Measurements from ENCODE around the gene ADK.

The ADK gene

DNA sequence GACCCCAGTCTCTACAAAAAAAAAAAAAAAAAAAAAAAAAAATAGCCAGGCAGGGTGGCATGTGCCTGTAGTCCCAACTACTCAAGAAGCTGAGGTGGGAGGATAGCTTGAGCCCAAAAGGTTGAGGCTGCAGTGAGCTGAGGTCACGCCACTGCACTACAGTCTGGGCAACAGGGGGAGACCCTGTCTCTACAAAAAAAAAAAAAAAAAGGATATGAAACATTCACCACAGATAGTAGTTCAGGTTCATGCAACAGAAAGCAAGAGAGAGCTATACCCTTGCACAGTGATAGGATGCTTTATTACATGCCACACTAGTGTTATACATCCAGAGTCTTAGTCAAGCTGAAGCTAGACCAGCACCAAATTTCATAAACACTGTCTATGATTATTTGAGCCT lies 526.9 kb downstream of the ADK start:
- Histone ChIP-seq H3K9me3 (no peaks in the 10 kb centered on the region), H3K4me1 (ENCODE audit: control insufficient read depth in 1 of 2, insufficient read depth in 1 of 2, low read depth in 1 of 2, low read length in 1 of 2) (peaks cover 0 to 5% of the 10 kb centered on the region in 2 experiments), H3K27me3 (no peaks in the 10 kb centered on the region), H3K4me3 (ENCODE audit: low read depth in 1 of 2, low read length in 1 of 2) (no peak overlapping the region), H3K36me3 (peaks cover 14% of the 10 kb centered on the region), H3K27ac (no peak overlapping the region)
- TF ChIP-seq, protein P1, sequence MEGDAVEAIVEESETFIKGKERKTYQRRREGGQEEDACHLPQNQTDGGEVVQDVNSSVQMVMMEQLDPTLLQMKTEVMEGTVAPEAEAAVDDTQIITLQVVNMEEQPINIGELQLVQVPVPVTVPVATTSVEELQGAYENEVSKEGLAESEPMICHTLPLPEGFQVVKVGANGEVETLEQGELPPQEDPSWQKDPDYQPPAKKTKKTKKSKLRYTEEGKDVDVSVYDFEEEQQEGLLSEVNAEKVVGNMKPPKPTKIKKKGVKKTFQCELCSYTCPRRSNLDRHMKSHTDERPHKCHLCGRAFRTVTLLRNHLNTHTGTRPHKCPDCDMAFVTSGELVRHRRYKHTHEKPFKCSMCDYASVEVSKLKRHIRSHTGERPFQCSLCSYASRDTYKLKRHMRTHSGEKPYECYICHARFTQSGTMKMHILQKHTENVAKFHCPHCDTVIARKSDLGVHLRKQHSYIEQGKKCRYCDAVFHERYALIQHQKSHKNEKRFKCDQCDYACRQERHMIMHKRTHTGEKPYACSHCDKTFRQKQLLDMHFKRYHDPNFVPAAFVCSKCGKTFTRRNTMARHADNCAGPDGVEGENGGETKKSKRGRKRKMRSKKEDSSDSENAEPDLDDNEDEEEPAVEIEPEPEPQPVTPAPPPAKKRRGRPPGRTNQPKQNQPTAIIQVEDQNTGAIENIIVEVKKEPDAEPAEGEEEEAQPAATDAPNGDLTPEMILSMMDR (IDR thresholded peaks at IDR 0.05): no peak

DNA sequence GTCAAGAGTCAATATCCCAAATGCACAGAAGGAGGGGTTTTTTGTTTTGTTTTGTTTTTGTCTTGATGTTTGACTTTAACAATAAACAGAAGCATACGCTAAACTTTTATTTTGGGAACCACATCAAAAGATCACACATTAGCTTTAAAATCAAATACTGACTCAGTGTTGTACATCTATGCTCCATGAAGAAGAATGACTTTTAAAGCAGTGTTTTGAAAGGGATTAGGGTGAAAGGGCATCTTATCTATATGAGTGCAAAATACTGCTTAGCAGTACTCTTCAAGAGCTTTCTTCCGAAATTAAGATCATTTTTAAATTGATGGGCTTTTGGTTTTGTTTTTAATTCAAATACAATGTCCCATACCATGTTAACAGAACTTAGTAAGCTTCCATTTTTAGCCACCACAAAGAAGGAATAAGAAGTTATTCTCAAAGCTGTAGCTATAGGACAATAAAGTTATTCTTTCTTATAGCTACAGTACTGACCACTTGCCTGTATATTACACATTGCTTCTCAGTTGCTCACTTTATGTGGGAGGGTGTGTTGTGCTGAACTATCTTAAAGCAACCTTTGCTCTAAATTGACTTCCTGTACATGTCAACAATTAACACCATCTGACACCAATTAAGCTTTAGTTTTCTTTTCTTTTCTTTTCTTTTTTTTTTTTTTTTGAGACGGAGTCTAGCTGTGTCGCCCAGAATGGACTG lies 531.1 kb downstream of the ADK start:
- Histone ChIP-seq H3K36me3 (peaks cover 5% of the 10 kb centered on the region), H3K9me3 (no peaks in the 10 kb centered on the region), H3K27ac (no peak overlapping the region), H3K4me1 (ENCODE audit: control insufficient read depth in 1 of 2, insufficient read depth in 1 of 2, low read depth in 1 of 2, low read length in 1 of 2) (peaks cover 0 to 5% of the 10 kb centered on the region in 2 experiments), H3K4me3 (ENCODE audit: low read depth in 1 of 2, low read length in 1 of 2) (no peak overlapping the region), H3K27me3 (no peaks in the 10 kb centered on the region)
- TF ChIP-seq, protein P1 (IDR thresholded peaks at IDR 0.05): no peak

DNA sequence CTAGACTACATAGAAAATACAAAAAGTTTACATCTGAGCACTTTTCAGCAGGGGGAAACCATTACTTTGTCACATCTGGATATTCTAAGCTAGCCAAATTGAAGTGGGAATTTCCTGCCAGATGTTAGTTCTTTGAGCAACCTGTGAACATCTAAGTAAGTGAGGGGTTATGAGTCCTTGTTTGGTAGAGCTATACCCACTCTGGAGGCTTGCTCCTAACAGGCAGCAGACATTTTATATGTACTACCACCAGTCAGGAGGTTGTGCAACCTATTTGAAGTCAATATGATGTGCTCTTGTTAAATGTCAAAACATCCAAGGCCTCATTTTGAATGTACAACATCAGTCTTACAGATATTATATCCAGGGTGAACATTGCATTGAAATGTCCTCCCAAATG lies 532.0 kb downstream of the ADK start:
- no peaks in the 10 kb centered on the region for H3K27me3 ChIP-seq
- no peak overlapping the region for H3K4me3 ChIP-seq (ENCODE audit: low read depth in 1 of 2, low read length in 1 of 2)
- peaks cover 0 to 5% of the 10 kb centered on the region in 2 experiments for H3K4me1 ChIP-seq (ENCODE audit: control insufficient read depth in 1 of 2, insufficient read depth in 1 of 2, low read depth in 1 of 2, low read length in 1 of 2)
- TF ChIP-seq, protein P1 (IDR thresholded peaks at IDR 0.05): no peak
- H3K36me3 ChIP-seq: peaks cover 7% of the 10 kb centered on the region
- H3K27ac ChIP-seq: no peak overlapping the region
- H3K9me3 ChIP-seq: no peaks in the 10 kb centered on the region

DNA sequence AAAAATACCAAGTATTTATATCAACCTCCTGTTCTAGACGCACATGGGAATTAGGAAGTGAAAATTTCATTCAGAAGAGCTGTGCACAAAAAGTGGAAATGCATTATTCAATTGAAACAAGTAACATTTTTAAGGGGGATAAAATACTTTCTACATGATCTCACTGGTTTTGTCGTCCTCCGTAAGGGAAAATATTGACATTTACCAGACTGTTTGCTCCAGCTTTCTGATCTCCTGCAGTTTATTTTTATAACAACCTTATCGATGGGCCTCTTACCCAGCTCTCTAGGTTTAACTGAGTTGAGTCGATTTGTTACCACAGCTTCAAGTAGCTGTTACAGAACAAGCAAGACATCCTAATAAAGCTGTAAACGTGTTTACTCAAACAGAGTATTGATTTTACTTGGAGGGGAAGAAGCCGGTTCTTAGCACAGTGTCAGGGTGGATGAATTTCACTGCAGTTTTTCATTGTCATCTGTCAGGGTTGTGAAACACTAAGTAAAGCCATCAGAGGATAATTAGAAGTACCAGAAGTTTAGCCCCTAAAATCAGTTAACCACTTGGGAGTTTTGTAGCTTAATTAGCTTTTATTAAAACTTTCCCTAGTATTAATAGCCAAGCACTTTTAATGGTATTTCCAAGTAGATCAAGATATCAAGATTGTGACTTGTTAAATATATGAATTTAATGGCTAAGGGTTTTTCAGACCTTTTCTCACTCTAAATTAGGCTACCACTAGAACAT lies 532.8 kb downstream of the ADK start:
- Histone ChIP-seq H3K4me3 (ENCODE audit: low read depth in 1 of 2, low read length in 1 of 2) (no peak overlapping the region), H3K36me3 (peaks cover 7% of the 10 kb centered on the region), H3K27me3 (no peaks in the 10 kb centered on the region), H3K4me1 (ENCODE audit: control insufficient read depth in 1 of 2, insufficient read depth in 1 of 2, low read depth in 1 of 2, low read length in 1 of 2) (peaks cover 0 to under 1% of the 10 kb centered on the region in 2 experiments), H3K9me3 (no peaks in the 10 kb centered on the region), H3K27ac (no peak overlapping the region)
- TF ChIP-seq, protein P1 (IDR thresholded peaks at IDR 0.05): no peak

DNA sequence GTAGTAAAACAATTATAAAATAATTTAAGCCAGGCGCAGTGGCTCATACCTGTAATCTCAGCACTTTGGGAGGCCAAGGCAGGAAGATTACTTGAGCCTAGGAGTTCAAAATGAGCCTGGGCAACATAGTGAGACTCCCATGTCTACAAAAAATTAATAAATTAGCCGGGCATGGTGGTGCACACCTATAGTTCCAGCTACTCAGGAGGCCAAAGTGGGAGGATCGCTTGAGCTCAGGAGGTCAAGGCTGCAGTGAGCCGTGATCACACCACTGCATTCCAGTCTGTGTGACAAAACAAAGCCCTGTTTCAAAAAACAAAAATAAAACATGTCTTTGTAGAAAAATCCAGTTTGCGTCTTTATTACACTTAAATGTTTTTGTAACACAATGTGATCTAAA lies 533.4 kb downstream of the ADK start:
- peaks cover 7% of the 10 kb centered on the region for H3K36me3 ChIP-seq
- no peaks in the 10 kb centered on the region for H3K4me1 ChIP-seq (ENCODE audit: control insufficient read depth in 1 of 2, insufficient read depth in 1 of 2, low read depth in 1 of 2, low read length in 1 of 2)
- no peak overlapping the region for H3K27ac ChIP-seq
- no peaks in the 10 kb centered on the region for H3K27me3 ChIP-seq
- H3K9me3 ChIP-seq: no peaks in the 10 kb centered on the region
- TF ChIP-seq, protein P1 (IDR thresholded peaks at IDR 0.05): no peak
- no peak overlapping the region for H3K4me3 ChIP-seq (ENCODE audit: low read depth in 1 of 2, low read length in 1 of 2)

Data from neutrophil (primary cell).